ENCODE measurements around the gene GNAS. TPM values are rescaled to one million over a fixed set of nuclear protein-coding genes. Genes with fewer than 3 reads are reported as not detected.

The GNAS gene
- total RNA-seq, 1 donor from 2014 or later: 663 TPM

- H3K4me3 ChIP-seq: no peak overlapping the region
- H3K4me1 ChIP-seq: no peaks in the 10 kb centered on the region
- H3K27ac ChIP-seq: no peak overlapping the region
- no peak for TF ChIP-seq CTCF (IDR thresholded peaks at IDR 0.05)
- intact Hi-C loops (cut with DNase I): no loop called here
- H3K9me3 ChIP-seq: no peaks in the 10 kb centered on the region
- no peaks in the 10 kb centered on the region for H3K36me3 ChIP-seq
- H3K27me3 ChIP-seq: no peaks in the 10 kb centered on the region
- DNase-seq (ENCODE audit: low spot score in 2 of 2): no peak
Measured at GRCh38 chr20:58886546-58886945, 34.0 kb downstream of the GNAS start.

- Histone ChIP-seq H3K4me3 (peak overlapping the region; percentile 85 to 89), H3K27ac (peak overlapping the region; percentile 35 to 100), H3K4me1 (peaks cover 0 to under 1% of the 10 kb centered on the region in 2 donors), H3K27me3 (no peaks in the 10 kb centered on the region), H3K9me3 (no peaks in the 10 kb centered on the region), H3K36me3 (no peaks in the 10 kb centered on the region)
- intact Hi-C loops (cut with DNase I): loop anchor here (2.0 kb wide), 1 partner anchor 93 kb away; the partner anchor contains the start of gene NELFCD
- no peak for TF ChIP-seq CTCF (IDR thresholded peaks at IDR 0.05)
- DNase-seq (ENCODE audit: low spot score in 2 of 2): no peak
Measured at GRCh38 chr20:58888103-58888502, 35.6 kb downstream of the GNAS start.

- Histone ChIP-seq H3K27me3 (no peaks in the 10 kb centered on the region), H3K36me3 (no peaks in the 10 kb centered on the region), H3K27ac (peak overlapping the region; percentile 99 to 100), H3K9me3 (no peaks in the 10 kb centered on the region), H3K4me3 (peak overlapping the region; percentile 85 to 89), H3K4me1 (peaks cover 0 to 6% of the 10 kb centered on the region in 2 donors)
- DNase-seq (ENCODE audit: low spot score in 2 of 2): peak; percentile 45 to 89
- peak in 1 of 3 experiments; percentile 2 for TF ChIP-seq CTCF (IDR thresholded peaks at IDR 0.05)
- intact Hi-C loops (cut with DNase I): loop anchor here (2.0 kb wide), 1 partner anchor 92 kb away; the partner anchor contains the start of gene NELFCD
Measured at GRCh38 chr20:58888521-58889333, 36.2 kb downstream of the GNAS start.

DNA sequence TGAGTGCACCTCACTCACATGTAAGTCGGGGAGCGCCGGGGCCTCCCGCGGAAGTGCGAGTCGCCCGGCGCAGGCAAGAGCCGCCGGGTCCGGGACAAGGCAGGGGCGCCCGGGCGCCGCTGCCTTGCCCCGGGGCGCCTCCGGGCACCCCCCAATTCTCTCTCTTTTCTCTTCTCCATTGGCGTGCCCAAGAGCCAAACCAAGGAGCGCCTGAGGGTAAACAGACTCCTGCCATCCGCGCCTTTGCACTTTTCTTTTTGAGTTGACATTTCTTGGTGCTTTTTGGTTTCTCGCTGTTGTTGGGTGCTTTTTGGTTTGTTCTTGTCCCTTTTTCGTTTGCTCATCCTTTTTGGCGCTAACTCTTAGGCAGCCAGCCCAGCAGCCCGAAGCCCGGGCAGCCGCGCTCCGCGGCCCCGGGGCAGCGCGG lies 36.8 kb downstream of the GNAS start:
- no peak for TF ChIP-seq CTCF (IDR thresholded peaks at IDR 0.05)
- no peaks in the 10 kb centered on the region for H3K9me3 ChIP-seq
- no peaks in the 10 kb centered on the region for H3K27me3 ChIP-seq
- peaks cover 0 to 13% of the 10 kb centered on the region in 2 donors for H3K4me1 ChIP-seq
- H3K27ac ChIP-seq: peak overlapping the region; percentile 99 to 100
- intact Hi-C loops (cut with DNase I): loop anchor here (2.0 kb wide), 1 partner anchor 91 kb away; the partner anchor contains the start of gene NELFCD
- no peak for DNase-seq (ENCODE audit: low spot score in 2 of 2)
- H3K36me3 ChIP-seq: no peaks in the 10 kb centered on the region
- peak overlapping the region; percentile 85 to 89 for H3K4me3 ChIP-seq

GRCh38 chr20:58889798-58890517 lies 37.4 kb downstream of the GNAS start:
- no peaks in the 10 kb centered on the region for H3K27me3 ChIP-seq
- no peak for TF ChIP-seq CTCF (IDR thresholded peaks at IDR 0.05)
- H3K4me1 ChIP-seq: peaks cover 3 to 19% of the 10 kb centered on the region in 2 donors
- peak overlapping the region; percentile 99 to 100 for H3K27ac ChIP-seq
- peak overlapping the region; percentile 85 to 89 for H3K4me3 ChIP-seq
- H3K36me3 ChIP-seq: no peaks in the 10 kb centered on the region
- no peaks in the 10 kb centered on the region for H3K9me3 ChIP-seq
- intact Hi-C loops (cut with DNase I): loop anchor here (2.0 to 10.0 kb wide), 4 partner anchors 91 to 1185 kb away; partner anchors contain the start of genes ATP5F1E and NELFCD
- no peak for DNase-seq (ENCODE audit: low spot score in 2 of 2)

All from ascending aorta (tissue), 2 donors.